Measurements from ENCODE around the gene DHODH. TPM values are rescaled to one million over a fixed set of nuclear protein-coding genes. Genes with fewer than 3 reads are reported as not detected.

DHODH gene
- total RNA-seq, 1 donor from 2014 or later, result 13.1 TPM

GRCh38 chr16:72024862-72025382 lies 16.4 kb downstream of the DHODH start:
- Mint-ChIP-seq H3K4me1 (ENCODE audit: unreplicated experiment) (no peaks in the 10 kb centered on the region), H3K9me3 (no peaks in the 10 kb centered on the region), H3K36me3 (no peaks in the 10 kb centered on the region), H3K27me3 (no peaks in the 10 kb centered on the region), H3K4me3 (no peak overlapping the region), H3K27ac (no peak overlapping the region)
- no peak for TF ChIP-seq CTCF (conservative IDR thresholded peaks at IDR 0.05)
- no peak for DNase-seq (ENCODE audit: extremely low spot score, unreplicated experiment)

GRCh38 chr16:72025404-72026114 lies 17.0 kb downstream of the DHODH start:
- H3K4me3 Mint-ChIP-seq, result no peak overlapping the region
- no peak overlapping the region for H3K27ac Mint-ChIP-seq
- no peaks in the 10 kb centered on the region for H3K27me3 Mint-ChIP-seq
- no peaks in the 10 kb centered on the region for H3K9me3 Mint-ChIP-seq
- H3K4me1 Mint-ChIP-seq (ENCODE audit: unreplicated experiment), result no peaks in the 10 kb centered on the region
- no peak for DNase-seq (ENCODE audit: extremely low spot score, unreplicated experiment)
- no peaks in the 10 kb centered on the region for H3K36me3 Mint-ChIP-seq
- TF ChIP-seq CTCF (conservative IDR thresholded peaks at IDR 0.05), result no peak

- Mint-ChIP-seq H3K27ac (no peak overlapping the region), H3K9me3 (no peaks in the 10 kb centered on the region), H3K36me3 (no peaks in the 10 kb centered on the region), H3K4me3 (no peak overlapping the region), H3K4me1 (ENCODE audit: unreplicated experiment) (no peaks in the 10 kb centered on the region), H3K27me3 (no peaks in the 10 kb centered on the region)
- TF ChIP-seq CTCF (conservative IDR thresholded peaks at IDR 0.05), result no peak
- no peak for DNase-seq (ENCODE audit: extremely low spot score, unreplicated experiment)
These were observed 19.3 kb downstream of the DHODH start for GRCh38 chr16:72027669-72028378.

GRCh38 chr16:72029567-72030271 lies 21.2 kb downstream of the DHODH start:
- H3K36me3 Mint-ChIP-seq, result peaks cover 2% of the 10 kb centered on the region
- no peak for DNase-seq (ENCODE audit: extremely low spot score, unreplicated experiment)
- H3K9me3 Mint-ChIP-seq, result no peaks in the 10 kb centered on the region
- H3K4me1 Mint-ChIP-seq (ENCODE audit: unreplicated experiment), result no peaks in the 10 kb centered on the region
- H3K4me3 Mint-ChIP-seq, result no peak overlapping the region
- H3K27ac Mint-ChIP-seq, result no peak overlapping the region
- no peaks in the 10 kb centered on the region for H3K27me3 Mint-ChIP-seq
- TF ChIP-seq CTCF (conservative IDR thresholded peaks at IDR 0.05), result no peak

- H3K27ac Mint-ChIP-seq, result no peak overlapping the region
- peaks cover 4% of the 10 kb centered on the region for H3K4me1 Mint-ChIP-seq (ENCODE audit: unreplicated experiment)
- DNase-seq (ENCODE audit: extremely low spot score, unreplicated experiment), result no peak
- no peak for TF ChIP-seq CTCF (conservative IDR thresholded peaks at IDR 0.05)
- peaks cover 4% of the 10 kb centered on the region for H3K36me3 Mint-ChIP-seq
- no peaks in the 10 kb centered on the region for H3K27me3 Mint-ChIP-seq
- H3K9me3 Mint-ChIP-seq, result no peaks in the 10 kb centered on the region
- no peak overlapping the region for H3K4me3 Mint-ChIP-seq
These were observed 24.9 kb downstream of the DHODH start for GRCh38 chr16:72033437-72033836.

Data from type B pancreatic cell (in vitro differentiated cells).